ENCODE measurements around the gene KRT2. TPM values are rescaled to one million over a fixed set of nuclear protein-coding genes. Genes with fewer than 3 reads are reported as not detected.

Gene KRT2
- total RNA-seq, 2 experiments from 2014 or later = not detected

- no TSS peak for BruUV-seq (replicated peaks)
- TF ChIP-seq EZH2phosphoT487 (IDR thresholded peaks at IDR 0.05; ENCODE audit: borderline replicate concordance, low read depth, low read length) (no peak), CTCF (conservative IDR thresholded peaks at IDR 0.05; ENCODE audit: low read length) (no peak)
- Histone ChIP-seq H3K36me3 (ENCODE audit: insufficient read depth, low read length) (no peaks in the 10 kb centered on the region), H3K4me1 (ENCODE audit: insufficient read depth, low read length, poor library complexity, severe bottlenecking) (no peaks in the 10 kb centered on the region), H3K9me2 (ENCODE audit: insufficient read depth, low read length) (no peaks in the 10 kb centered on the region), H3K4me2 (ENCODE audit: low read length) (no peak overlapping the region), H3K79me2 (ENCODE audit: insufficient read depth, low read depth, low read length) (no peaks in the 10 kb centered on the region), H3K4me3 (ENCODE audit: low read depth, low read length, poor library complexity, severe bottlenecking) (no peak overlapping the region), H2AFZ (ENCODE audit: low read length) (no peak overlapping the region), H3K9me3 (ENCODE audit: low read length) (no peaks in the 10 kb centered on the region), H4K20me1 (ENCODE audit: insufficient read depth, low read length) (no peaks in the 10 kb centered on the region), H3K27ac (ENCODE audit: low read depth, low read length, poor library complexity, severe bottlenecking) (no peak overlapping the region)
- ChIA-PET POLR2A (no interaction called here), CTCF (ENCODE audit: unreplicated experiment) (no interaction called here)
- DNase-seq (ENCODE audit: low spot score) = no peak
- intact Hi-C loops (cut with micrococcal nuclease; ENCODE audit: unreplicated experiment) = no loop called here
Observed at GRCh38 chr12:52684431-52684830, 32.4 kb upstream of the KRT2 start.

GRCh38 chr12:52683575-52684300 is 31.7 kb upstream of the KRT2 start:
- H3K36me3 ChIP-seq (ENCODE audit: insufficient read depth, low read length) = no peaks in the 10 kb centered on the region
- BruUV-seq (replicated peaks) = no TSS peak
- H3K9me3 ChIP-seq (ENCODE audit: low read length) = no peaks in the 10 kb centered on the region
- POLR2A ChIA-PET = no interaction called here
- TF ChIP-seq CTCF (conservative IDR thresholded peaks at IDR 0.05; ENCODE audit: low read length) = no peak
- TF ChIP-seq EZH2phosphoT487 (IDR thresholded peaks at IDR 0.05; ENCODE audit: borderline replicate concordance, low read depth, low read length) = no peak
- CTCF ChIA-PET (ENCODE audit: unreplicated experiment) = no interaction called here
- no peaks in the 10 kb centered on the region for H3K4me1 ChIP-seq (ENCODE audit: insufficient read depth, low read length, poor library complexity, severe bottlenecking)
- no peak overlapping the region for H2AFZ ChIP-seq (ENCODE audit: low read length)
- H3K79me2 ChIP-seq (ENCODE audit: insufficient read depth, low read depth, low read length) = no peaks in the 10 kb centered on the region
- intact Hi-C loops (cut with micrococcal nuclease; ENCODE audit: unreplicated experiment) = no loop called here
- no peak overlapping the region for H3K4me3 ChIP-seq (ENCODE audit: low read depth, low read length, poor library complexity, severe bottlenecking)
- H3K27ac ChIP-seq (ENCODE audit: low read depth, low read length, poor library complexity, severe bottlenecking) = no peak overlapping the region
- H3K9me2 ChIP-seq (ENCODE audit: insufficient read depth, low read length) = no peaks in the 10 kb centered on the region
- no peak for DNase-seq (ENCODE audit: low spot score)
- H4K20me1 ChIP-seq (ENCODE audit: insufficient read depth, low read length) = no peaks in the 10 kb centered on the region
- no peak overlapping the region for H3K4me2 ChIP-seq (ENCODE audit: low read length)

- no peak for DNase-seq (ENCODE audit: low spot score)
- no peaks in the 10 kb centered on the region for H3K9me2 ChIP-seq (ENCODE audit: insufficient read depth, low read length)
- H3K9me3 ChIP-seq (ENCODE audit: low read length) = no peaks in the 10 kb centered on the region
- H3K4me2 ChIP-seq (ENCODE audit: low read length) = no peak overlapping the region
- H3K36me3 ChIP-seq (ENCODE audit: insufficient read depth, low read length) = no peaks in the 10 kb centered on the region
- intact Hi-C loops (cut with micrococcal nuclease; ENCODE audit: unreplicated experiment) = no loop called here
- no peaks in the 10 kb centered on the region for H4K20me1 ChIP-seq (ENCODE audit: insufficient read depth, low read length)
- no peak for TF ChIP-seq CTCF (conservative IDR thresholded peaks at IDR 0.05; ENCODE audit: low read length)
- no peak for TF ChIP-seq EZH2phosphoT487 (IDR thresholded peaks at IDR 0.05; ENCODE audit: borderline replicate concordance, low read depth, low read length)
- no peaks in the 10 kb centered on the region for H3K79me2 ChIP-seq (ENCODE audit: insufficient read depth, low read depth, low read length)
- BruUV-seq (replicated peaks) = no TSS peak
- no peaks in the 10 kb centered on the region for H3K4me1 ChIP-seq (ENCODE audit: insufficient read depth, low read length, poor library complexity, severe bottlenecking)
- no peak overlapping the region for H3K4me3 ChIP-seq (ENCODE audit: low read depth, low read length, poor library complexity, severe bottlenecking)
- H2AFZ ChIP-seq (ENCODE audit: low read length) = no peak overlapping the region
- ChIA-PET POLR2A (no interaction called here), CTCF (ENCODE audit: unreplicated experiment) (no interaction called here)
- no peak overlapping the region for H3K27ac ChIP-seq (ENCODE audit: low read depth, low read length, poor library complexity, severe bottlenecking)
Observed at GRCh38 chr12:52682938-52683574, 31.0 kb upstream of the KRT2 start.

Measured in OCI-LY7 (cell line).